Keratinocyte (primary cell): ENCODE data around the gene PCNT. TPM values are rescaled to one million over a fixed set of nuclear protein-coding genes. Genes with fewer than 3 reads are reported as not detected.

Source experiments
- DNase-seq: peaks from one replicate; pipeline ENCODE4 v3.0.0-alpha.2; 2011; ENCODE audit warnings: low read depth, missing footprints, low spot score
- FAIRE-seq: peaks from 2 replicates; lab custom pipeline; 2011; peaks lifted over from hg19 to GRCh38; lab: Jason Lieb, UNC
- H2AFZ ChIP-seq: 2 replicates; pipeline ENCODE4 v1.6.0; 2012; ENCODE audit warnings: low read length, control low read depth, inconsistent platforms; ENCODE audit not compliant: control insufficient read depth
- H3K27ac ChIP-seq: 2 replicates; pipeline ENCODE4 v1.5.1; 2011; ENCODE audit warnings: low read length; ENCODE audit not compliant: control insufficient read depth, insufficient read depth
- H3K27me3 ChIP-seq: 3 replicates; pipeline ENCODE4 v1.6.0; 2011; ENCODE audit warnings: low read length; ENCODE audit not compliant: control insufficient read depth, insufficient read depth; ENCODE audit errors: extremely low read depth
- H3K36me3 ChIP-seq, 2 experiments: 2 replicates in 1 of 2; 3 replicates in 1 of 2; pipeline ENCODE4 v1.5.1; 2011; ENCODE audit warnings: low read length in 2 of 2, mild to moderate bottlenecking in 1 of 2; ENCODE audit not compliant: control insufficient read depth in 2 of 2, insufficient read depth in 2 of 2; ENCODE audit errors: extremely low read depth in 1 of 2
- H3K4me1 ChIP-seq: 3 replicates; pipeline ENCODE4 v1.5.1; 2011; ENCODE audit warnings: low read length; ENCODE audit not compliant: control insufficient read depth, insufficient read depth; ENCODE audit errors: extremely low read depth
- H3K4me2 ChIP-seq: 3 replicates; pipeline ENCODE4 v1.6.0; 2011; ENCODE audit warnings: low read depth, low read length; ENCODE audit not compliant: control insufficient read depth, insufficient read depth; ENCODE audit errors: extremely low read depth
- H3K4me3 ChIP-seq, 3 experiments: fragments of 200-600 bp in 1 of 3; sonication (generic) in 1 of 3; 2 replicates in 2 of 3; 3 replicates in 1 of 3; pipeline ENCODE4 v1.5.1; 2011 to 2016; ENCODE audit warnings: low read length in 3 of 3, mild to moderate bottlenecking in 3 of 3, control low read depth in 2 of 3, inconsistent platforms in 1 of 3, low read depth in 1 of 3, mixed read lengths in 1 of 3, mixed run types in 1 of 3, moderate library complexity in 1 of 3; ENCODE audit not compliant: control insufficient read depth in 2 of 3, insufficient read depth in 2 of 3; ENCODE audit errors: extremely low read depth in 1 of 3
- H3K79me2 ChIP-seq: 2 replicates; pipeline ENCODE4 v1.6.0; 2012; ENCODE audit warnings: low read length; ENCODE audit not compliant: control insufficient read depth, insufficient read depth
- H3K9ac ChIP-seq: 3 replicates; pipeline ENCODE4 v1.6.0; 2011; ENCODE audit warnings: low read length; ENCODE audit not compliant: control insufficient read depth, insufficient read depth; ENCODE audit errors: extremely low read depth
- H3K9me1 ChIP-seq: 3 replicates; pipeline ENCODE4 v1.6.0; 2011; ENCODE audit warnings: low read length; ENCODE audit not compliant: control insufficient read depth, insufficient read depth; ENCODE audit errors: extremely low read depth
- H3K9me3 ChIP-seq: 2 replicates; pipeline ENCODE4 v1.5.1; 2012; ENCODE audit warnings: low read depth, low read length; ENCODE audit not compliant: control insufficient read depth
- H4K20me1 ChIP-seq: 3 replicates; pipeline ENCODE4 v1.6.0; 2011; ENCODE audit warnings: low read length; ENCODE audit not compliant: control insufficient read depth, insufficient read depth; ENCODE audit errors: extremely low read depth
- CTCF ChIP-seq, 3 experiments: IDR thresholded peaks in 1 of 3; conservative IDR thresholded peaks in 1 of 3; optimal IDR thresholded peaks in 1 of 3; 2 replicates in 2 of 3; 3 replicates in 1 of 3; pipeline versions ENCODE3 to v1.5.1; 2011; ENCODE audit warnings: low read length in 3 of 3, mild to moderate bottlenecking in 3 of 3, moderate library complexity in 2 of 3, control low read depth in 1 of 3, inconsistent platforms in 1 of 3; ENCODE audit not compliant: insufficient read depth in 2 of 3; ENCODE audit errors: extremely low read depth in 1 of 3
- EZH2 ChIP-seq: IDR thresholded peaks from one replicate; pipeline ENCODE4 v1.6.1; 2012; ENCODE audit warnings: inconsistent platforms, mild to moderate bottlenecking, low read length, moderate library complexity
- dilution Hi-C: fragments of 300-500 bp; cut with MboI; formaldehyde crosslinking; loops from one replicate; pipeline ENCODE4 v1.7.0; 2020; ENCODE audit warnings: low sequenced_read_pairs; ENCODE audit not compliant: extremely low pct_ligation_motif_present
- polyA plus RNA-seq, 5 experiments: library from polyadenylated mRNA; depleted of rRNA in 3 of 5; stranded (reverse) in 3 of 5; stranded (forward) in 1 of 5; unstranded in 1 of 5; fragments of >200 nt; gene quantifications; 1 replicate in 1 of 5; 2 replicates in 3 of 5; 3 replicates in 1 of 5; pipeline versions ENCODE4 v1.2.1 to v1.2.3, GENCODE V29; 2011 to 2012; ENCODE audit warnings: missing spikeins in 2 of 5, low read depth in 1 of 5, low replicate concordance in 1 of 5

Gene PCNT
- polyA plus RNA-seq, 1 donor (not counting 4 experiments of a cell fraction or from before 2014, with no cell fraction given), result 9.8 TPM

- dilution Hi-C loops, result no loop called here
- DNase-seq, result no peak
- no peak overlapping the region for H3K9ac ChIP-seq
- no peak overlapping the region for H3K4me2 ChIP-seq
- no peak overlapping the region for H2AFZ ChIP-seq
- no peak overlapping the region for H3K4me3 ChIP-seq
- no peaks in the 10 kb centered on the region for H4K20me1 ChIP-seq
- no peak for FAIRE-seq
- peaks cover 10% of the 10 kb centered on the region in 2 experiments for H3K36me3 ChIP-seq
- H3K79me2 ChIP-seq, result no peaks in the 10 kb centered on the region
- H3K9me1 ChIP-seq, result no peaks in the 10 kb centered on the region
- no peaks in the 10 kb centered on the region for H3K4me1 ChIP-seq
- no peak overlapping the region for H3K27ac ChIP-seq
- no peaks in the 10 kb centered on the region for H3K27me3 ChIP-seq
- H3K9me3 ChIP-seq, result no peaks in the 10 kb centered on the region
- TF ChIP-seq CTCF (optimal IDR thresholded peaks at IDR 0.05 in 1 of 3, IDR thresholded peaks at IDR 0.05 in 1 of 3, conservative IDR thresholded peaks at IDR 0.05 in 1 of 3; ENCODE audit: extremely low read depth in 1 of 3, insufficient read depth in 2 of 3, low read length in 3 of 3) (no peak), EZH2 (no peak)
Observed at GRCh38 chr21:46413365-46413696, 89.4 kb downstream of the PCNT start.

- Histone ChIP-seq H3K4me3 (no peak overlapping the region), H3K79me2 (no peaks in the 10 kb centered on the region), H3K27ac (no peak overlapping the region), H3K4me2 (no peak overlapping the region), H3K27me3 (no peaks in the 10 kb centered on the region), H3K9ac (no peak overlapping the region), H2AFZ (no peak overlapping the region), H3K9me3 (no peaks in the 10 kb centered on the region), H3K9me1 (no peaks in the 10 kb centered on the region), H4K20me1 (no peaks in the 10 kb centered on the region), H3K4me1 (no peaks in the 10 kb centered on the region), H3K36me3 (peaks cover 10 to 17% of the 10 kb centered on the region in 2 experiments)
- dilution Hi-C loops, result no loop called here
- DNase-seq (no peak), FAIRE-seq (no peak)
- TF ChIP-seq EZH2, result no peak
- no peak for TF ChIP-seq CTCF (optimal IDR thresholded peaks at IDR 0.05 in 1 of 3, IDR thresholded peaks at IDR 0.05 in 1 of 3, conservative IDR thresholded peaks at IDR 0.05 in 1 of 3; ENCODE audit: extremely low read depth in 1 of 3, insufficient read depth in 2 of 3, low read length in 3 of 3)
Observed at GRCh38 chr21:46414965-46415275, 91.0 kb downstream of the PCNT start.
